ENCODE results near the gene NTM.

- TF ChIP-seq, protein P1, sequence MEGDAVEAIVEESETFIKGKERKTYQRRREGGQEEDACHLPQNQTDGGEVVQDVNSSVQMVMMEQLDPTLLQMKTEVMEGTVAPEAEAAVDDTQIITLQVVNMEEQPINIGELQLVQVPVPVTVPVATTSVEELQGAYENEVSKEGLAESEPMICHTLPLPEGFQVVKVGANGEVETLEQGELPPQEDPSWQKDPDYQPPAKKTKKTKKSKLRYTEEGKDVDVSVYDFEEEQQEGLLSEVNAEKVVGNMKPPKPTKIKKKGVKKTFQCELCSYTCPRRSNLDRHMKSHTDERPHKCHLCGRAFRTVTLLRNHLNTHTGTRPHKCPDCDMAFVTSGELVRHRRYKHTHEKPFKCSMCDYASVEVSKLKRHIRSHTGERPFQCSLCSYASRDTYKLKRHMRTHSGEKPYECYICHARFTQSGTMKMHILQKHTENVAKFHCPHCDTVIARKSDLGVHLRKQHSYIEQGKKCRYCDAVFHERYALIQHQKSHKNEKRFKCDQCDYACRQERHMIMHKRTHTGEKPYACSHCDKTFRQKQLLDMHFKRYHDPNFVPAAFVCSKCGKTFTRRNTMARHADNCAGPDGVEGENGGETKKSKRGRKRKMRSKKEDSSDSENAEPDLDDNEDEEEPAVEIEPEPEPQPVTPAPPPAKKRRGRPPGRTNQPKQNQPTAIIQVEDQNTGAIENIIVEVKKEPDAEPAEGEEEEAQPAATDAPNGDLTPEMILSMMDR (IDR thresholded peaks at IDR 0.05): no peak
- TF ChIP-seq POLR2A (IDR thresholded peaks at IDR 0.05): no peak
Measured at GRCh38 chr11:131975619-131976018, 605.2 kb downstream of the NTM start.

Data from uterus (tissue), 2 donors.